Measurements from ENCODE around the gene HECW1.
"Not testable (repeated sequence)": the region's sequence is repeated elsewhere in the genome, so short reads cannot be mapped to it uniquely, and the experiment has no call there.

The HECW1 gene

DNA sequence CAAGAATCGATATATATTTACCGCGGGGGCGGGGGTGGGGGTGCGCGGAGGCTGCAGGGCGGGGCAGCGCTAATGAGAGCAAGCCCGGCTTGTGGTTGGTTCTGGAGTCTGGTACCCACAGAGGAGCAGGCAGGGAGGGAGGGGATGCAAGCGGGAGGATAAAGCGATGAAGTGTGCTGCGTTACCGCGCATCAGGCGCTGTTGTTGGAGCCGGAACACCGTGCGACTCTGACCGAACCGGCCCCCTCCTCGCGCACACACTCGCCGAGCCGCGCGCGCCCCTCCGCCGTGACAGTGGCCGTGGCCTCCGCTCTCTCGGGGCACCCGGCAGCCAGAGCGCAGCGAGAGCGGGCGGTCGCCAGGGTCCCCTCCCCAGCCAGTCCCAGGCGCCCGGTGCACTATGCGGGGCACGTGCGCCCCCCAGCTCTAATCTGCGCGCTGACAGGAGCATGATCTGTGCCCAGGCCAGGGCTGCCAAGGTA lies at the start of gene HECW1:
HECW1 (plus strand) TSS at position 189 of the 482 bp plus-strand sequence. CDS start 131,259 bp downstream, outside the sequence.
- DNase-seq (ENCODE audit: low read depth in 2 of 3, low spot score in 1 of 3), result no peak

- peak in 2 of 3 donors; percentile 17 to 19 for DNase-seq (ENCODE audit: low read depth in 2 of 3, low spot score in 1 of 3)
These were observed 40.8 kb upstream of the HECW1 start for GRCh38 chr7:43071604-43072003.

GRCh38 chr7:43072530-43072929 lies 39.9 kb upstream of the HECW1 start:
- no peak for DNase-seq (ENCODE audit: low read depth in 2 of 3, low spot score in 1 of 3)

DNA sequence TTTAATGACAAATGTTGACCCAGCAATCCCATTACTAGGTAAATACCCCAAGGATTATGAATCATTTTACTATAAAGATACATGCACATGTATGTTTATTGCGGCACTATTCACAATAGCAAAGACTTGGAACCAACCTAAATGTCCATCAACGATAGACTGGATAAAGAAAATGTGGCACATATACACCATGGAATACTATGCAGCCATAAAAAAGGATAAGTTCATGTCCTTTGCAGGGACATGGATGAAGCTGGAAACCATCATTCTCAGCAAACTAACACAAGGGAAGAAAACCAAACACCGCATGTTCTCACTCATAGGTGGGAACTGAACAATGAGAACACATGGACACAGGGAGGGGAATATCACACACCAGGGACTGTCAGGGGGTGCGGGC lies 38.6 kb upstream of the HECW1 start:
- DNase-seq (ENCODE audit: low read depth in 2 of 3, low spot score in 1 of 3), result not testable (repeated sequence)

DNA sequence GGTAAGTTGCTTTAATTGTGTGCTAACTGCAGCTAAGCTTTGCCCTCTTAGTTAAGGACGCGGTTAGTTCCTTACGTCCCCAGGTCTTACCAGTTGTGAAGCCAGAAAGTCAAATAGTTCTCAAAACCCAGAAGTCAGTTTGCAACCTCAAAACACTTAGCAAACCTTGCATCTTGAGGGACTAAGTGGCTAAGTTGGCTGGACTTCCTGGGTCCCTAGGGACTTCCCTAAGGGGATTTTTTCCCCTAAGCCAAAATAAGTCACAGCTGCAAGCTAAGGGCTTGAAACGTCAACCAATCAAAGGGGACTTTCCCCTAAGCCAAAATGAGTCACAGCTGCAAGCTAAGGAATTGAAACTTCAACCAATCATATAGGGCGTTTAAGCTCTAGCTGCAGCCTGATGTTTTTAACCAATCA lies 36.2 kb upstream of the HECW1 start:
- DNase-seq (ENCODE audit: low read depth in 2 of 3, low spot score in 1 of 3), result peak in 1 of 3 donors; percentile 16

DNA sequence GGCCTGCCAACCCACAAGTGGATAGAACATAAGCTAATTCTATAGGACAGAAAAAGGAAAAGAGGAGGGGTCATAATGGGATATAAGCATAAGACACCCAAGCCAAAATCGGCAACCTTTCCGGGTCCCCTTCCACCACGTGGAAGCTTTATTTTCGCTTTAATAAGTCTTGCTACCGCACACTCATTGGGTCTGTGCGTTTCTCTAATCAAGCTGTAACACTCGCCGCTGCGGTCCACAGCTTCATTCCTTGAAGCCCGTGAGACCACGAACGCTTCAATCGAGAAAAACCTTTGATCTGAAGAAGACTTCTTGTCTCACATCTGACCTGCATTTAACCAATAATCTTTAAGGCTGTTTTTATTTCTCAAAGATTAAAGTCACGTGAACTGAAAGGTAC lies 35.8 kb upstream of the HECW1 start:
- no peak for DNase-seq (ENCODE audit: low read depth in 2 of 3, low spot score in 1 of 3)

GRCh38 chr7:43077285-43077684 lies 35.2 kb upstream of the HECW1 start:
- no peak for DNase-seq (ENCODE audit: low read depth in 2 of 3, low spot score in 1 of 3)

- no peak for DNase-seq (ENCODE audit: low read depth in 2 of 3, low spot score in 1 of 3)
These were observed 34.6 kb upstream of the HECW1 start for GRCh38 chr7:43077732-43078391.

- DNase-seq (ENCODE audit: low read depth in 2 of 3, low spot score in 1 of 3), result no peak
These were observed 33.7 kb upstream of the HECW1 start for GRCh38 chr7:43078794-43079193.

DNA sequence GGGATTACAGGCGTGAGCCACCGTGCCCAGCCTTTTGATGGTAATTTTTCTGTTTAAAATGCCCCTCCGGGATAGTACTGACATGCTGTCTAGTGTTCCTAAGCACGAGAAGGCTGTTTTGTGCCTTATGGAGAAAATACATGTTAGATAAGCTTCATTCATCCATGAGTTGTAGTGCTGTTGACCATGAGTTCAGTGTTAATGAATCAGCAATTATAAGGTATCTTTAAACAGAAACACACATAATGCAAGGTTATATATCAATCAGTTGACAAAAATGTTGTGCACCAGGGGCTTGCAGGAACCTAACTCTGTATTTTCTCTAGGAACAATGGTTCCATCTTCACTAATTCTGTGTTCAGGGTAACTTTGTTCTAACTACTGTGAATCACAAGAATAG lies 30.8 kb upstream of the HECW1 start:
- no peak for DNase-seq (ENCODE audit: low read depth in 2 of 3, low spot score in 1 of 3)

GRCh38 chr7:43083106-43083505 lies 29.3 kb upstream of the HECW1 start:
- no peak for DNase-seq (ENCODE audit: low read depth in 2 of 3, low spot score in 1 of 3)

GRCh38 chr7:43085017-43085416 lies 27.4 kb upstream of the HECW1 start:
- DNase-seq (ENCODE audit: low read depth in 2 of 3, low spot score in 1 of 3), result no peak

DNA sequence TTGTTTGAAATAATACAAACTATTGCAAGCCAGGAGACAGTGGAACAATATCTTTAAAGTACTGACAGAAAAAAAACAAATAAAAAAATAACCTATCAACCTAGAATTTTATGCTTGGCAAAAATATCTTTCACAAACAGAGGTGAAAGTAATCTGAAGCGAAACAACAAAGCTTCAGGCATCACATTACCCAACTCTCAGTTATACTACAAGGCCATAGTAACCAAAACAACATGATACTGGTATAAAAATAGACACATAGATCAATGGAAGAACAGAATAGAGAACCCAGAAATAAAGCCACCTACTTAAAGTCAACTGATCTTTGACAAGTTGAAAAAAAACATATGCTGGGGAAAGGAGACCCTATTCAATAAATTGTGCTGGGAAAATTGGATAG lies 26.5 kb upstream of the HECW1 start:
- no peak for DNase-seq (ENCODE audit: low read depth in 2 of 3, low spot score in 1 of 3)

- no peak for DNase-seq (ENCODE audit: low read depth in 2 of 3, low spot score in 1 of 3)
These were observed 19.6 kb upstream of the HECW1 start for GRCh38 chr7:43092819-43093218.

DNA sequence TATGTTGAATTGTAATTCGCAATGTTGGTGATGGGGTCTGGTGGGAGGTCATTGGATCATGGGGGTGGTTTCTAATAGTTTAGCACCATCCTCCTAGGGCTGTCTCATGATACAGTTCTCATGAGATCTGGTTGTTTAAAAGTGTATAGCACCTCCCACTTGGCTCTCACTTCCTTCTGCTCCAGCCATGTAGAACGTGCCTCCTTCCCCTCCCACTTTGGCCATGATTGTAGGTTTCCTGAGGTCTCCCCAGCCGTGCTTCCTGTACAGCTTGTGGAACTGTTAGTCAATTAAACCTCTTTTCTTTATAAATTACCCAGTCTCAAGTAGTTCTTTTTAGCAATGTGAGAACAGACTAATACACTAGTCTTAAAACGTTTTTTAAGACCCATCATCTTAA lies 15.6 kb upstream of the HECW1 start:
- no peak for DNase-seq (ENCODE audit: low read depth in 2 of 3, low spot score in 1 of 3)

- no peak for DNase-seq (ENCODE audit: low read depth in 2 of 3, low spot score in 1 of 3)
These were observed 12.7 kb upstream of the HECW1 start for GRCh38 chr7:43099750-43100149.

GRCh38 chr7:43104874-43105520 lies 7.5 kb upstream of the HECW1 start:
- DNase-seq (ENCODE audit: low read depth in 2 of 3, low spot score in 1 of 3), result no peak

DNA sequence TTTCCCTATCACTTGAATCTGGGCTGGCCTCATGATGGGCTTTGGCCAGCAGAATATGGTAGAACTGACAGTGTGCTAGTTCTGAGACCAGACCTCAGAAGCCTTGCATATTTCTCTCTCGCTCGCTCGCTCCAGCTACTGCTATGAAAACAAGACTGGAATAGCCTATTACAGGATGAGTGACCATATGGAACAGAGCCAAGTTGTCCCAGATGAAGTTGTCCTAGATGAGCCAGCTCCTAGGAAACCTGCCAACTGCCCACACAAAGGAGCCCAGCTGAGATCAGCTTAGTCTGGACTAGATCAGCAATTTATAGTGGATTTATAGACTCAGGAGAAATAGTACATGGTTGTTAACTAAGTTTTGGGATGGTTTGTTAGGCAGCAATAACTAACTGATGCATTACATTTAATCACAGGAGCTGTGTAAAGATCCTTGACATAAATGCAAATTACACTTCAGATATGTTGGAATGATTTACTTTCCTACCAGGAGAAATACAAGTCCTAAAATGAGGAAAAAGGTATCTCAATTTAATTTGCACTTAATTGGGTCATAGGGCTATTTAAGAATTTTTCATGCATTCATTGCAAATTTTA lies 6.8 kb upstream of the HECW1 start:
- DNase-seq (ENCODE audit: low read depth in 2 of 3, low spot score in 1 of 3), result no peak

DNA sequence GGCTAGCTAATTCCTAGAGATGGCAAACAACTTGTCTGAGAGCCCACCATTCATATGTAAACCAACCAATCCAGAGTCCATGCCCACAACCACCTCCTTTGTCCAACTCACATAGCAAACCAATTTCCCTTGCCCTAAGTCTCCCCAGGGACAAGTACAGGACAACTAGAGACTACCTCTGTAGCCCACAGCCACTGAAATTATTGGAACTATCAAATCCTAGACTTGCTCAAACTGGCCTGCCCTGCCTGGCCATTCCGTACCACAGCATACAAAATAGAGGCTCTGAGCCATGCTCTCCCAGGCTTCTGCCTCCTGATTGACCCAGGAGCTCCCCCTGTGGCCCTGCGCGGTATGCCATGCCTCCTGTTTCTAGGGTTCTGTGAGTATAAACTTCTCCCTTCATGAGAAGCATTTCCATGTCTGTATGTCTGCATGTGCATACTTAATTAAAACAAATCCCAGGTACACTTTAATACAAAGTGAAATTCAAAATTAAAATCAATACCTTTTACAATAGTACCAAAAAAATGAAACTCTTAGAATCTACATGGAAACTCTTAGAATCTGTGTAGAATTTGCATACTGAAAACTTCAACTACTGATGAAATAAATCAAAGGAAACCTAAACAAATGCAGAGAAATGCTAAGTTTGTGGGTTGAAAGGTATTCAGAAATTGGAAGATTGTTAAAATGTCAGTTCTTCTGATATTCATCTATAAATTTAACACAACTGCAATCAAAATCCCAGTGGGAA lies 4.0 kb upstream of the HECW1 start:
- DNase-seq (ENCODE audit: low read depth in 2 of 3, low spot score in 1 of 3), result peak; percentile 33 to 60 (median 43)

DNA sequence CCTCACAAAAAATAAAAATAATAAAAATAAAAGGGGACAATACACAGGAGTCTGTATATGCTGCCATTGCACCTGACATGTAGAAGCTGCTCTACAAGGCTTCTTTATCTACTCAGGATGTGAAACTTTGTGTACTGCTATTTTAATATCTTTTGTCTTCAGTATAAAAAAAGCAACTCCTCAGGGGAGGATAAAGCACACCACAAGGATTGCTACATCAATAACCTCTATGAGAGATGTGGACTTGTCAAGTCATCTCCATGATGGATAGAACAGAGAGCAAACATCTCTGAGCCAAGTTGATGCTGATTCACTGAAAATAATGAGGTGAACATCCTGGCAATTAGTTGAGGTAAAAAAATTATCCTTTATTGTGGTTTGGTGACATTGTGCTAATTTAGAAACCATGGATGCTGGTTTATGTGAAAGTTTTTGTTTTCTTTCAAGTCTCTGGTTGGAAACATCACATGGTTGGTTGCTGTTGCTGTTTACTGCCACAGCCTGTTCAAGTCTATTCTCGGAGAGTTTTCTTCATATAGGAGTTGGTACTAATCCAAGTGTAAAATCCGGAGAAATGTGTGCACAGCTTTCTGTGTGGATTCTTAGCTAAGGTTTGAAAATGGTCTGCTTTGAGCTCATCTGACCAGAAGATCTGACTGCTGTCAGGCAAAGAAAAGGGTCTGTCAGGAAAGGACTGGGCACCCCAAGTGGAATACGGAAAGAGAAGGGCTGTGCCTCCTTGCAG lies 1.5 kb upstream of the HECW1 start:
- no peak for DNase-seq (ENCODE audit: low read depth in 2 of 3, low spot score in 1 of 3)

Data from stimulated activated CD4-positive, alpha-beta T cell treated with anti-CD3 and anti-CD28 coated beads, Interleukin-12 subunit alpha, Interleukin-12 subunit beta, amount 100 ng/mL, for 48 hours (primary cell).